OCI-LY7 (cell line): ENCODE results near the gene TUSC2.

Source experiments
- CTCF ChIP-seq: fragments of 200-600 bp; sonication (generic); conservative IDR thresholded peaks from 2 replicates; pipeline ENCODE4 v1.5.1; 2014; ENCODE audit warnings: mild to moderate bottlenecking, antibody characterized with exemption, low read length, moderate library complexity, mixed read lengths
- EZH2phosphoT487 ChIP-seq: fragments of 200-600 bp; sonication (generic); IDR thresholded peaks from 2 replicates; pipeline ENCODE4 v1.6.1; 2018; ENCODE audit warnings: low read depth, borderline replicate concordance, mild to moderate bottlenecking, mixed run types, antibody characterized with exemption, low read length, moderate library complexity, mixed read lengths

GRCh38 chr3:50294492-50295403 lies 33.3 kb downstream of the TUSC2 start:
- no peak for TF ChIP-seq CTCF
- no peak for TF ChIP-seq EZH2phosphoT487
